OCI-LY3 (cell line): ENCODE measurements around the gene OR10K2.

Experiments
- H2AFZ ChIP-seq: fragments of 200-600, 300-600 bp; shearing (Covaris generic); 2 replicates; pipeline ENCODE4 v1.6.0; 2014; ENCODE audit warnings: antibody characterized with exemption, low read depth, low read length
- H3K27ac ChIP-seq: fragments of 200-600, 300-600 bp; sonication (generic); 2 replicates; pipeline ENCODE4 v1.5.1; 2014; ENCODE audit warnings: mild to moderate bottlenecking, low read length, moderate library complexity, mixed read lengths
- H3K27me3 ChIP-seq: fragments of 200-600, 300-600 bp; sonication (generic); 2 replicates; pipeline ENCODE4 v1.6.1; 2014; ENCODE audit warnings: low read depth, low read length, mixed read lengths
- H3K36me3 ChIP-seq: fragments of 200-600, 300-600 bp; sonication (generic); replicated peaks from 2 replicates; pipeline ENCODE3; 2014; ENCODE audit warnings: low read depth, low read length, mixed read lengths
- H3K4me1 ChIP-seq: fragments of 300-600, 200-600 bp; sonication (generic); 2 replicates; pipeline ENCODE4 v1.6.1; 2014; ENCODE audit warnings: low read length, mixed read lengths
- H3K4me2 ChIP-seq: fragments of 200-600, 300-600 bp; sonication (generic); 2 replicates; pipeline ENCODE4 v1.6.1; 2014; ENCODE audit warnings: low read length, mixed read lengths
- H3K4me3 ChIP-seq: fragments of 300-600, 200-600 bp; sonication (generic); 2 replicates; pipeline ENCODE4 v1.5.1; 2014; ENCODE audit warnings: antibody characterized with exemption, mild to moderate bottlenecking, low read length, moderate library complexity
- H3K79me2 ChIP-seq: fragments of 300-600, 200-600 bp; shearing (Covaris generic); 2 replicates; pipeline ENCODE4 v1.6.1; 2014; ENCODE audit warnings: mild to moderate bottlenecking, low read length, mixed read lengths
- H3K9ac ChIP-seq: fragments of 300-600, 200-600 bp; shearing (Covaris generic); 2 replicates; pipeline ENCODE4 v1.6.0; 2014; ENCODE audit warnings: mild to moderate bottlenecking, low read length, moderate library complexity
- H3K9me3 ChIP-seq: fragments of 200-600, 300-600 bp; shearing (Covaris generic); 2 replicates; pipeline ENCODE4 v1.6.1; 2014; ENCODE audit warnings: low read length, mixed read lengths; ENCODE audit not compliant: insufficient read depth
- H4K20me1 ChIP-seq: fragments of 200-600, 300-600 bp; sonication (generic); 2 replicates; pipeline ENCODE4 v1.6.1; 2016; ENCODE audit warnings: low read length, mixed read lengths; ENCODE audit not compliant: insufficient read depth
- EZH2phosphoT487 ChIP-seq: fragments of 200-600 bp; shearing (Covaris generic); IDR thresholded peaks from 2 replicates; pipeline ENCODE4 v1.6.1; 2018; ENCODE audit warnings: antibody characterized with exemption, mixed run types, low read depth
- TF ChIP-seq, protein P1 (sequence below): fragments of 200-600, 300-600 bp; sonication (generic); IDR thresholded peaks from 2 replicates; pipeline ENCODE4 v1.5.1; 2014; ENCODE audit warnings: antibody characterized with exemption, low read length, low read depth

OR10K2 gene

DNA sequence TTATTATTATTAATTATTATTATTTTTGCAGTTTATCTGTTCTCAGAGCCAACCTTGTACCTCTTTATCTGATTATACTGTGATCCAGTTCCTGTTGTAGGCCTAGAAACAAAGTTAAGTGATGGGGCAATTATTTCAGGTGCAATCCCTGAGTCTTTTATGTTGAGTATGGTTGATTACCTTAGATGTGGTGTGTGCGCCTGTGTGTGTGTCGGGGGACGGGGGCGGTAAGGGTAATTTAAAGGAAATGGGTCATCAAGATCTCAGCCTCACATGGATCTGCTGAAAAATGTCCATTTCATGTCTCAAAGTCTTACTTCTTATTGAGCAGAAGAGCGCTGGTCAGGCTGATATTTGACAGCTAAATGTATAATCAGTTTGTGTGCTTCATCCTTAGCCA is 18.9 kb downstream of the OR10K2 start:
- no peak overlapping the region for H3K4me2 ChIP-seq
- peaks cover 6% of the 10 kb centered on the region for H3K4me1 ChIP-seq
- H3K9ac ChIP-seq = no peak overlapping the region
- H2AFZ ChIP-seq = no peak overlapping the region
- no peaks in the 10 kb centered on the region for H3K36me3 ChIP-seq
- H3K9me3 ChIP-seq = no peaks in the 10 kb centered on the region
- no peaks in the 10 kb centered on the region for H3K27me3 ChIP-seq
- H3K79me2 ChIP-seq = no peaks in the 10 kb centered on the region
- TF ChIP-seq EZH2phosphoT487 = no peak
- TF ChIP-seq, protein P1, sequence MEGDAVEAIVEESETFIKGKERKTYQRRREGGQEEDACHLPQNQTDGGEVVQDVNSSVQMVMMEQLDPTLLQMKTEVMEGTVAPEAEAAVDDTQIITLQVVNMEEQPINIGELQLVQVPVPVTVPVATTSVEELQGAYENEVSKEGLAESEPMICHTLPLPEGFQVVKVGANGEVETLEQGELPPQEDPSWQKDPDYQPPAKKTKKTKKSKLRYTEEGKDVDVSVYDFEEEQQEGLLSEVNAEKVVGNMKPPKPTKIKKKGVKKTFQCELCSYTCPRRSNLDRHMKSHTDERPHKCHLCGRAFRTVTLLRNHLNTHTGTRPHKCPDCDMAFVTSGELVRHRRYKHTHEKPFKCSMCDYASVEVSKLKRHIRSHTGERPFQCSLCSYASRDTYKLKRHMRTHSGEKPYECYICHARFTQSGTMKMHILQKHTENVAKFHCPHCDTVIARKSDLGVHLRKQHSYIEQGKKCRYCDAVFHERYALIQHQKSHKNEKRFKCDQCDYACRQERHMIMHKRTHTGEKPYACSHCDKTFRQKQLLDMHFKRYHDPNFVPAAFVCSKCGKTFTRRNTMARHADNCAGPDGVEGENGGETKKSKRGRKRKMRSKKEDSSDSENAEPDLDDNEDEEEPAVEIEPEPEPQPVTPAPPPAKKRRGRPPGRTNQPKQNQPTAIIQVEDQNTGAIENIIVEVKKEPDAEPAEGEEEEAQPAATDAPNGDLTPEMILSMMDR = no peak
- H4K20me1 ChIP-seq = no peaks in the 10 kb centered on the region
- no peak overlapping the region for H3K27ac ChIP-seq
- no peak overlapping the region for H3K4me3 ChIP-seq

DNA sequence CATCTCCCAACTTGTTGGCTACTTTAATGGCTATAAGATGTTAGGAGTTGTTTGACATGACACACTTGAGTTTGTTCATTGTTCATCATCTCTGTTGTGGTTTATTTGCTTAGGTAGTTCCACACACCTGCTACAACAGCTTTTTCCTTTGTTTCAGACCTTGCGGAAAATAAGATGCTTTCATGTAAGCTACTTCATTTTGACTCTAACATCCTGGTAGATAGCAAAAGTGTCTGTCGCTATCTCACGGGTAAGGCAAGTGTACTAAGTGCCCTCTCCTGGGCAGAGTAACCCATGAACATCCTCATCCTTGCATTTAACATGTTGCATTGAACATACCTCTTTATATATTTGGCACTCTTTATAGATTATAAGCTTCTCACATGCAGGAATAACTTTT is 25.2 kb downstream of the OR10K2 start:
- no peak overlapping the region for H3K9ac ChIP-seq
- no peaks in the 10 kb centered on the region for H3K36me3 ChIP-seq
- no peak overlapping the region for H3K4me2 ChIP-seq
- H3K27me3 ChIP-seq = 0 out of 2 replicates have a peak, but pooled peaks cover 2% of the 10 kb centered on the region
- H3K9me3 ChIP-seq = no peaks in the 10 kb centered on the region
- no peak for TF ChIP-seq EZH2phosphoT487
- TF ChIP-seq, protein P1 = 0 out of 2 replicates have a peak, but pooled peaks have one; percentile 7
- no peaks in the 10 kb centered on the region for H4K20me1 ChIP-seq
- no peak overlapping the region for H3K4me3 ChIP-seq
- H3K4me1 ChIP-seq = 0 out of 2 replicates have a peak, but pooled peaks cover 4% of the 10 kb centered on the region
- no peaks in the 10 kb centered on the region for H3K79me2 ChIP-seq
- H2AFZ ChIP-seq = no peak overlapping the region
- H3K27ac ChIP-seq = no peak overlapping the region

DNA sequence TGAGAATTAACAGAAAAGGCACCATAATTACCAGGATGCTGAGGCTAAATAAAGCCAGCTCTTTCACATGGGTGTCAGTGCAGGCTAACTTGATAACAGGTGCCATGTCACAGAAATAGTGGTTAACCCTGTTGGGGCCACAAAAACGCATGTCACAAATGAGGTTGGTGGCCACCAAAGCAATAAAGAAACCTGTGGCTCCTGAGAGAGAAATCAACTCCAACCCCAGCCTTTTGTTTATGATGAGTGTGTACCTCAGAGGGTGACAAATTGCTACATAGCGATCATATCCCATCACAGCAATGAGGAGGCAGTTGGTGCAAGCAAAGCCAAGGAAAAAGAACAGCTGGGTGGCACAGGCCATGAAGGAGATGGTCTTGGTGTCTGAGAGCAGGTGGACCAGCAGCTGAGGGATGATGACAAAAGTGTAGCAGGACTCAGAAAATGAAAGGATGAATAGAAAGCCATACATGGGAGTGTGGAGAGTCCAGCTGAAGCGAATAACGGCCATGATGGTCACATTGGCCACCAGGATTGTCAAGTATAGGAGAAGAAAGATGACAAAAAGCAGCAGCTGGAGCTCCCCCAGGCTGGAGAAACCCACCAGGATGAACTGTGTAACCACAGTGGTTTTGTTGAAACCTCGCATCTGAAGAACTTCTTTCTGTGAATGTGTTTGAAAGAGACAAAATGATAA is 27.1 kb downstream of the OR10K2 start, which contains the start of gene OR10T2:
OR10T2 (minus strand) TSS at position 649 of the 697 bp plus-strand sequence; CDS start at position 649, 0 bp downstream.
- no peaks in the 10 kb centered on the region for H4K20me1 ChIP-seq
- TF ChIP-seq, protein P1 = no peak
- no peak for TF ChIP-seq EZH2phosphoT487
- no peak within 1 kb of the TSS for H3K4me2 ChIP-seq
- H3K27ac ChIP-seq = no peak within 1 kb of the TSS
- 0 out of 2 replicates have a peak, but pooled peaks cover 2% of the 10 kb centered on the region for H3K27me3 ChIP-seq
- no peak within 1 kb of the TSS for H3K4me3 ChIP-seq
- H3K9ac ChIP-seq = no peak within 1 kb of the TSS
- no peaks in the 10 kb centered on the region for H3K9me3 ChIP-seq
- no peaks in the 10 kb centered on the region for H3K36me3 ChIP-seq
- no peaks in the 10 kb centered on the region for H3K79me2 ChIP-seq
- H2AFZ ChIP-seq = no peak within 1 kb of the TSS
- peaks cover 10% of the 10 kb centered on the region; the same call in 1 of the 2 replicates for H3K4me1 ChIP-seq

DNA sequence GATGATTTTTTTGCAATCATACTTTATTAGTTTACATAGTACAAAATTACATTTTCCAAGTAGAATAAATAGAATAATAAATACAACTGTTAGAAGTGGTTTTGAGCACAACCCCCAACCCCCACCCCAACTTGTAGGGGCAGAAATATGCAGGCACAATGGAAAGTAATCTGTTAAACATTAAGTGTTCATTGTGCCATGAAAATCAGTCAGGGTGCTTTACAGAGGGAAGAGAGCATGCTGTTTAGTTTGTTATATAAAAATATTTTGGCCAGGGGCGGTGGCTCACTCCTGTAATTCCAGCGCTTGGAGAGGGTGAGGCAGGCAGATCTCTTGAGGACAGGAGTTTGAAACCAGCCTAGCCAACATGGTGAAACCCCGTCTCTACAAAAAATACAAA is 29.4 kb downstream of the OR10K2 start:
- Histone ChIP-seq H3K79me2 (no peaks in the 10 kb centered on the region), H3K4me3 (no peak overlapping the region), H4K20me1 (no peaks in the 10 kb centered on the region), H3K27me3 (0 out of 2 replicates have a peak, but pooled peaks cover 2% of the 10 kb centered on the region), H3K4me1 (peaks cover 10% of the 10 kb centered on the region; the same call in 1 of the 2 replicates), H3K36me3 (no peaks in the 10 kb centered on the region), H3K4me2 (no peak overlapping the region), H2AFZ (no peak overlapping the region), H3K9ac (no peak overlapping the region), H3K27ac (no peak overlapping the region), H3K9me3 (no peaks in the 10 kb centered on the region)
- no peak for TF ChIP-seq EZH2phosphoT487
- TF ChIP-seq, protein P1 = no peak
